ENCODE measurements around the gene FSTL4. TPM values are rescaled to one million over a fixed set of nuclear protein-coding genes. Genes with fewer than 3 reads are reported as not detected.

The FSTL4 gene
- polyA plus RNA-seq, 3 donors, result not detected

DNA sequence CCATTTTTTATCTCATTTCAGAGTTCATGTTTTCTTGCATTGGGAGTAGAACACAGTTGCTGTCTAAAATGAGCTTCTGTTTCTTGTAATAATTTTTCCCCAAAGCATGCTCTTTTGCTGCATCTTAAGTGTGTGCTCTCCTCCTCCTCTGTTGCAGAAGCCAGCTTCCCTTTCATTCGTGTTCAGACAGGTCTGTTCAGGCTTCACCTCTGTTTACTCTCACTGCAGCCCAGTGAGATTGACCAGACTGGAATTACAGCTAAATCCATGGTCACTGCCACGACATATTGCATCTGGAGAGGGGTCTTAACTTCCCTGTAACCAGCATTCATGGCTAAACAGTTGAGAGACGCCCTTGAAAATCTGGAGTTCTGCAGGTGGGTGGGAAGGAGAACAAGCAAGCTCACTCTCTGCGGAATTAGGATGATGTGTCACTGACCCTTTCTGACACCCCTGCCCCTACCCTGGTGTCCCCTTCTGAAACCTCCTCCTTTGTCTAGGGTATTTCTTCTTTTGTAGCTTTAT lies 223.2 kb downstream of the FSTL4 start:
- no peaks in the 10 kb centered on the region for H4K20me1 ChIP-seq (ENCODE audit: insufficient read depth, low read length)
- H3K36me3 ChIP-seq (replicated peaks in 1 of 2; ENCODE audit: control insufficient read depth in 1 of 2, insufficient read depth in 2 of 2, low read length in 2 of 2), result no peaks in the 10 kb centered on the region
- WGBS (ENCODE audit: insufficient coverage), result 25% methylated on average over 1 of the region's 4 CpGs
- no peak for DNase-seq
- no peak overlapping the region for H3K4me2 ChIP-seq (replicated peaks; ENCODE audit: extremely low read depth, low read length, poor library complexity, severe bottlenecking)
- no peak overlapping the region for H3K27ac ChIP-seq (ENCODE audit: low read depth in 1 of 2, low read length in 2 of 2)
- peaks cover 3 to 6% (median 6%) of the 10 kb centered on the region in 3 donors for H3K27me3 Mint-ChIP-seq (ENCODE audit: low read depth in 3 of 3)
- H3K9me3 Mint-ChIP-seq, result no peaks in the 10 kb centered on the region
- H3K9ac ChIP-seq (ENCODE audit: insufficient read depth, low read length, poor library complexity, severe bottlenecking), result no peak overlapping the region
- H2AFZ ChIP-seq (ENCODE audit: insufficient read depth, low read depth, low read length, poor library complexity, severe bottlenecking), result no peak overlapping the region
- no peak for TF ChIP-seq CTCF (IDR thresholded peaks at IDR 0.05)
- no peaks in the 10 kb centered on the region for H3K9me3 ChIP-seq (replicated peaks in 1 of 2; ENCODE audit: control insufficient read depth in 1 of 2, insufficient read depth in 1 of 2, low read length in 2 of 2)
- H3K27me3 ChIP-seq (ENCODE audit: control insufficient read depth in 2 of 2, insufficient read depth in 2 of 2, low read length in 2 of 2), result peaks cover 0 to 2% of the 10 kb centered on the region in 2 donors
- H3K4me3 Mint-ChIP-seq, result no peak overlapping the region
- H3K79me2 ChIP-seq (ENCODE audit: insufficient read depth, low read length), result no peaks in the 10 kb centered on the region
- H3K36me3 Mint-ChIP-seq, result no peaks in the 10 kb centered on the region
- H3K27ac Mint-ChIP-seq, result no peak overlapping the region
- H3K4me1 ChIP-seq (ENCODE audit: control insufficient read depth in 1 of 2, insufficient read depth in 2 of 2, low read length in 2 of 2), result no peaks in the 10 kb centered on the region
- H3K4me1 Mint-ChIP-seq, result no peaks in the 10 kb centered on the region
- no peak overlapping the region for H3K4me3 ChIP-seq (replicated peaks in 1 of 3; ENCODE audit: low read depth in 2 of 3, low read length in 3 of 3)
- intact Hi-C loops (cut with micrococcal nuclease), result no loop called here

DNA sequence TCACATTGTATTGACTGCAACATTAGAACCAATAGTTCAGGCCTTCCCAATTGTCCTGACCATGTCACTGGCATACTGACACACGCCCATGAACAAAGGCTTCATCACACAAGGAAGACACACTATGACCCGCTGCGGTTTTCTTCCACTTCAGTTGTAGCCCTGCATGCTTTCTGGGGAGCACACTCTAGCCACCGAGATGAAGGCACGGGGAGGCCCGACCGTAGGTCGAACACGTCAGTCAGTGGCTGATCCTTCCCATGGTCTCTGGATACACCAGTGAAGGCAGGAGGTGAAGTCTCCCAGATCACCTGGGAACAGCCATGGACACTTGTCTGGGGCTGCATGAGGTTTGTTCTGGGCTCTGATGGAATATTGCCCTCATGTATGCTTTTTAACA lies 224.7 kb downstream of the FSTL4 start:
- Mint-ChIP-seq H3K27ac (no peak overlapping the region), H3K9me3 (no peaks in the 10 kb centered on the region)
- no peak for DNase-seq

More for the DNA sequence above, 224.7 kb downstream of the FSTL4 start:
- H3K27me3 ChIP-seq (ENCODE audit: control insufficient read depth in 2 of 2, insufficient read depth in 2 of 2, low read length in 2 of 2), result peaks cover 0 to 2% of the 10 kb centered on the region in 2 donors
- no peak for TF ChIP-seq CTCF (IDR thresholded peaks at IDR 0.05)
- no peaks in the 10 kb centered on the region for H3K4me1 ChIP-seq (ENCODE audit: control insufficient read depth in 1 of 2, insufficient read depth in 2 of 2, low read length in 2 of 2)
- H3K4me2 ChIP-seq (replicated peaks; ENCODE audit: extremely low read depth, low read length, poor library complexity, severe bottlenecking), result no peak overlapping the region
- H3K4me3 ChIP-seq (replicated peaks in 1 of 3; ENCODE audit: low read depth in 2 of 3, low read length in 3 of 3), result no peak overlapping the region
- H2AFZ ChIP-seq (ENCODE audit: insufficient read depth, low read depth, low read length, poor library complexity, severe bottlenecking), result no peak overlapping the region
- intact Hi-C loops (cut with micrococcal nuclease), result no loop called here
- no peaks in the 10 kb centered on the region for H3K79me2 ChIP-seq (ENCODE audit: insufficient read depth, low read length)
- WGBS (ENCODE audit: insufficient coverage), result 88% methylated on average over 5 of the region's 9 CpGs
- no peaks in the 10 kb centered on the region for H4K20me1 ChIP-seq (ENCODE audit: insufficient read depth, low read length)
- no peak overlapping the region for H3K9ac ChIP-seq (ENCODE audit: insufficient read depth, low read length, poor library complexity, severe bottlenecking)
- no peak overlapping the region for H3K27ac ChIP-seq (ENCODE audit: low read depth in 1 of 2, low read length in 2 of 2)
- Mint-ChIP-seq H3K27me3 (ENCODE audit: low read depth in 3 of 3) (peaks cover 7 to 10% (median 9%) of the 10 kb centered on the region in 3 donors), H3K36me3 (no peaks in the 10 kb centered on the region), H3K4me3 (no peak overlapping the region), H3K4me1 (no peaks in the 10 kb centered on the region)
- H3K36me3 ChIP-seq (replicated peaks in 1 of 2; ENCODE audit: control insufficient read depth in 1 of 2, insufficient read depth in 2 of 2, low read length in 2 of 2), result no peaks in the 10 kb centered on the region
- no peaks in the 10 kb centered on the region for H3K9me3 ChIP-seq (replicated peaks in 1 of 2; ENCODE audit: control insufficient read depth in 1 of 2, insufficient read depth in 1 of 2, low read length in 2 of 2)

All from CD14-positive monocyte (primary cell).